ENCODE data around the gene RCOR2. TPM values are rescaled to one million over a fixed set of nuclear protein-coding genes. Genes with fewer than 3 reads are reported as not detected.

RCOR2 gene
- total and polyA plus RNA-seq, 2 of the 13 experiments (the other 11 are each of a cell fraction or from before 2014, with no cell fraction given) = 8.3 to 8.5 TPM

DNA sequence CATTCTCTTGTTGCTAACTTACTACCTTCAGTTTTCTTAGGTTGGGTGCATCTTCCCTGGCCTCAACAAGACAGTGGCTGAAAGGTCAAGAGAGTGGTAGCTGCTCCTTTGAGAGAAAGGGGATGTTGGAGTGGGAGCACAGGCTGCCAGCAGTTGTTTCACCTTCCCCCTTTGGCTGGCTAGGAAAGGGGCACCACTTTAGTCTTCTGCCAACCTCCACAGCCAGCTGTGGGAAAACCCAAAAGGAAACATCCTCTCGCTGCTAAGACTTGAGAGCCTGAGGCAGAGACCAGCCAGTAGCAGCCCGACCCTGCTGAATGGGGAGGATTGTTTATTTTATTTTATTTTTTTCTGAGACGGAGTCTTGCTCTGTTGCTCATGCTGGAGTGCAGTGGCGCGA is 43.7 kb downstream of the RCOR2 start:
- Histone ChIP-seq H3K9ac (ENCODE audit: insufficient read depth, low read depth, low read length) (no peak overlapping the region), H3K4me3 (replicated peaks in 1 of 3; ENCODE audit: insufficient read depth in 1 of 3, low read depth in 2 of 3, low read length in 3 of 3) (no peak overlapping the region), H3K9me3 (ENCODE audit: low read length) (no peaks in the 10 kb centered on the region), H4K20me1 (ENCODE audit: insufficient read depth, low read length) (no peaks in the 10 kb centered on the region), H3K79me2 (ENCODE audit: insufficient read depth, low read length) (peaks cover 51% of the 10 kb centered on the region), H3K36me3 (replicated peaks in 1 of 2; ENCODE audit: control insufficient read depth in 1 of 2, insufficient read depth in 2 of 2, low read length in 2 of 2) (peaks cover 1 to 20% of the 10 kb centered on the region in 2 experiments; a peak in 4 of 5 replicates), H3K4me1 (ENCODE audit: insufficient read depth, low read length) (peaks cover 26% of the 10 kb centered on the region), H2AFZ (ENCODE audit: low read length) (no peak overlapping the region), H3K27ac (ENCODE audit: extremely low read length, insufficient read depth, low read length) (no peak overlapping the region), H3K4me2 (ENCODE audit: low read depth, low read length) (no peak overlapping the region), H3K27me3 (ENCODE audit: control insufficient read depth in 1 of 2, insufficient read depth in 2 of 2, low read length in 2 of 2) (no peaks in the 10 kb centered on the region)
- WGBS (ENCODE audit: low lambda C conversion rate) = 99% methylated on average over 5 of the region's 5 CpGs
- DNase-seq (ENCODE audit: low spot score) = no peak
- no TSS peak for BruUV-seq (replicated peaks)
- FAIRE-seq = no peak
- ChIA-PET CTCF (ENCODE audit: low intra/inter-chr PET ratio, low total read pairs) (no interaction called here), POLR2A (interaction anchor here (1.2 to 2.1 kb wide), 3 partner anchors 10 to 47 kb away, joined by 4 to 15 read pairs (median 9); partner anchors contain the start of gene MARK2)
- in situ Hi-C loops (cut with HindIII; ENCODE audit: extremely low pct_ligation_motif_present, low pct_unique_long_range_greater_than_20kb) (no loop called here), intact Hi-C loops (cut with micrococcal nuclease; ENCODE audit: unreplicated experiment) (loop anchor here (2.0 kb wide), 1 partner anchor 107 kb away; no protein-coding TSS in a partner anchor)
- ATAC-seq = no peak
- TF ChIP-seq, protein P1, sequence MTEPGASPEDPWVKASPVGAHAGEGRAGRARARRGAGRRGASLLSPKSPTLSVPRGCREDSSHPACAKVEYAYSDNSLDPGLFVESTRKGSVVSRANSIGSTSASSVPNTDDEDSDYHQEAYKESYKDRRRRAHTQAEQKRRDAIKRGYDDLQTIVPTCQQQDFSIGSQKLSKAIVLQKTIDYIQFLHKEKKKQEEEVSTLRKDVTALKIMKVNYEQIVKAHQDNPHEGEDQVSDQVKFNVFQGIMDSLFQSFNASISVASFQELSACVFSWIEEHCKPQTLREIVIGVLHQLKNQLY (CRISPR knock-in tag; IDR thresholded peaks at IDR 0.05) = no peak
- TF ChIP-seq ARID5B (CRISPR knock-in tag; IDR thresholded peaks at IDR 0.05) (no peak), ZNF570 (CRISPR knock-in tag; IDR thresholded peaks at IDR 0.05; ENCODE audit: borderline replicate concordance) (no peak), TAF1 (CRISPR knock-in tag; IDR thresholded peaks at IDR 0.05) (no peak)

All from HepG2 (cell line).